Activated CD4-positive, alpha-beta T cell treated with anti-CD3 and anti-CD28 coated beads for 4 hours (primary cell): ENCODE measurements around the gene ANK2.

Source experiments
- DNase-seq, 2 donors: peaks; one replicate each; pipeline ENCODE4 v3.0.0-alpha.2; 2020

ANK2 gene

GRCh38 chr4:113407409-113407808 lies 358.0 kb downstream of the ANK2 start:
- no peak for DNase-seq

GRCh38 chr4:113409181-113409580 lies 359.7 kb downstream of the ANK2 start:
- DNase-seq: no peak

- DNase-seq: no peak
Observed at GRCh38 chr4:113410686-113411085, 361.2 kb downstream of the ANK2 start.

- no peak for DNase-seq
Observed at GRCh38 chr4:113411496-113411938, 362.1 kb downstream of the ANK2 start.

- no peak for DNase-seq
Observed at GRCh38 chr4:113419631-113420030, 370.2 kb downstream of the ANK2 start.

GRCh38 chr4:113420938-113421337 lies 371.5 kb downstream of the ANK2 start:
- no peak for DNase-seq

- no peak for DNase-seq
Observed at GRCh38 chr4:113423631-113424030, 374.2 kb downstream of the ANK2 start.

- DNase-seq: no peak
Observed at GRCh38 chr4:113433116-113433515, 383.7 kb downstream of the ANK2 start.
